Tibial artery (tissue), 4 donors: ENCODE measurements around the gene RTCA.
A peak's percentile ranks its signal among the peaks of the same experiment; 100 is the strongest.

Experiments used
- DNase-seq, 2 donors: peaks; one replicate each; pipeline ENCODE4 v3.0.0-alpha.2; 2019
- H3K27ac ChIP-seq, 2 donors: fragments of 200-600 bp; sonication (generic) in 1 of 2; 1 replicate in 1 of 2; 2 replicates in 1 of 2; pipeline ENCODE4 v1.5.1; 2018 to 2019; ENCODE audit warnings: mild to moderate bottlenecking in 1 of 2
- H3K27me3 ChIP-seq, 2 donors: fragments of 200-600 bp; sonication (generic) in 1 of 2; one replicate each; pipeline versions ENCODE4 v1.5.1 to v1.6.0; 2016 to 2019
- H3K36me3 ChIP-seq, 3 donors: fragments of 200-600 bp; sonication (generic) in 2 of 3; one replicate each; pipeline ENCODE4 v1.5.1; 2016 to 2019; ENCODE audit warnings: mild to moderate bottlenecking in 2 of 3
- H3K4me1 ChIP-seq, 4 donors: fragments of 200-600 bp; sonication (generic) in 2 of 4; 1 replicate in 3 of 4; 2 replicates in 1 of 4; pipeline ENCODE4 v1.5.1; 2016 to 2019
- H3K4me3 ChIP-seq, 2 donors: fragments of 200-600 bp; sonication (generic) in 1 of 2; 1 replicate in 1 of 2; 2 replicates in 1 of 2; pipeline ENCODE4 v1.5.1; 2018 to 2019; ENCODE audit warnings: mild to moderate bottlenecking in 2 of 2
- H3K9me3 ChIP-seq, 3 donors: fragments of 200-600 bp; sonication (generic) in 1 of 3; one replicate each; pipeline ENCODE4 v1.5.1; 2016 to 2019
- CTCF ChIP-seq, 2 experiments: fragments of 200-600 bp in 1 of 2; fragments of 450-650 bp in 1 of 2; IDR thresholded peaks; one replicate each; pipeline ENCODE4 v1.5.1; 2017 to 2019; ENCODE audit warnings: antibody characterized with exemption in 2 of 2, mild to moderate bottlenecking in 1 of 2, moderate library complexity in 1 of 2
- intact Hi-C: fragments of 100-400 bp; cut with DNase I; formaldehyde crosslinking; loops from one replicate; pipeline ENCODE4 v1.15.0; 2023; ENCODE audit warnings: low total_unique reads

The RTCA gene

GRCh38 chr1:100265931-100266740, at the start of gene RTCA:
RTCA (plus strand) TSS chr1:100266216; CDS start chr1:100266376, 160 bp downstream.
- H3K27me3 ChIP-seq: no peaks in the 10 kb centered on the region
- intact Hi-C loops: loop anchor here (5.0 kb wide), 1 partner anchor 86 kb away; the partner anchor contains the start of gene CDC14A
- peak; percentile 97 for DNase-seq
- H3K4me3 ChIP-seq: peak within 1 kb of the TSS; percentile 74 to 99
- peaks cover 19 to 30% (median 23%) of the 10 kb centered on the region in 3 donors for H3K36me3 ChIP-seq
- no peaks in the 10 kb centered on the region for H3K9me3 ChIP-seq
- peaks cover 0 to 37% (median 19%) of the 10 kb centered on the region in 4 donors for H3K4me1 ChIP-seq
- peak within 1 kb of the TSS; percentile 72 to 90 for H3K27ac ChIP-seq
- no peak for TF ChIP-seq CTCF (IDR thresholded peaks at IDR 0.05)

- peaks cover 53 to 73% (median 67%) of the 10 kb centered on the region in 3 donors for H3K36me3 ChIP-seq
- H3K27ac ChIP-seq: no peak overlapping the region
- no peak overlapping the region for H3K4me3 ChIP-seq
- no peak for DNase-seq
- intact Hi-C loops: no loop called here
- H3K27me3 ChIP-seq: no peaks in the 10 kb centered on the region
- TF ChIP-seq CTCF (IDR thresholded peaks at IDR 0.05): no peak
- H3K4me1 ChIP-seq: no peaks in the 10 kb centered on the region
- H3K9me3 ChIP-seq: no peaks in the 10 kb centered on the region
Measured at GRCh38 chr1:100217834-100218233, 48.2 kb upstream of the RTCA start.

GRCh38 chr1:100219457-100219856, 46.6 kb upstream of the RTCA start:
- intact Hi-C loops: no loop called here
- Histone ChIP-seq H3K4me1 (no peaks in the 10 kb centered on the region), H3K9me3 (no peaks in the 10 kb centered on the region), H3K27ac (no peak overlapping the region), H3K27me3 (no peaks in the 10 kb centered on the region), H3K36me3 (peaks cover 41 to 65% (median 50%) of the 10 kb centered on the region in 3 donors), H3K4me3 (no peak overlapping the region)
- TF ChIP-seq CTCF (IDR thresholded peaks at IDR 0.05): no peak
- DNase-seq: no peak

- H3K27ac ChIP-seq: no peak overlapping the region
- no peaks in the 10 kb centered on the region for H3K9me3 ChIP-seq
- no peak overlapping the region for H3K4me3 ChIP-seq
- no peak for TF ChIP-seq CTCF (IDR thresholded peaks at IDR 0.05)
- no peaks in the 10 kb centered on the region for H3K4me1 ChIP-seq
- H3K36me3 ChIP-seq: peaks cover 37 to 61% (median 46%) of the 10 kb centered on the region in 3 donors
- intact Hi-C loops: loop anchor here (10.0 kb wide), 1 partner anchor 75 kb away; no protein-coding TSS in a partner anchor
- DNase-seq: no peak
- no peaks in the 10 kb centered on the region for H3K27me3 ChIP-seq
Measured at GRCh38 chr1:100219883-100220282, 46.1 kb upstream of the RTCA start.

GRCh38 chr1:100222428-100222827, 43.6 kb upstream of the RTCA start:
- no peak for DNase-seq
- H3K4me1 ChIP-seq: no peaks in the 10 kb centered on the region
- peaks cover 17 to 45% (median 33%) of the 10 kb centered on the region in 3 donors for H3K36me3 ChIP-seq
- H3K27ac ChIP-seq: no peak overlapping the region
- TF ChIP-seq CTCF (IDR thresholded peaks at IDR 0.05): no peak
- H3K9me3 ChIP-seq: no peaks in the 10 kb centered on the region
- intact Hi-C loops: loop anchor here (10.0 kb wide), 1 partner anchor 78 kb away; no protein-coding TSS in a partner anchor
- no peak overlapping the region for H3K4me3 ChIP-seq
- H3K27me3 ChIP-seq: no peaks in the 10 kb centered on the region
